Kidney (tissue), 14 donors: ENCODE results near the gene HTR3A. TPM values are rescaled to one million over a fixed set of nuclear protein-coding genes. Genes with fewer than 3 reads are reported as not detected.

Experiments
- DNase-seq, 5 donors: peaks; one replicate each; pipeline ENCODE4 v3.0.0-alpha.2; 2013 to 2020
- FAIRE-seq: peaks from 2 replicates; lab custom pipeline; 2012; peaks lifted over from hg19 to GRCh38; lab: Jason Lieb, UNC
- H3K27ac ChIP-seq, 2 donors: one replicate each; pipeline ENCODE4 v1.7.0; 2013; ENCODE audit warnings: low read depth in 2 of 2, low read length in 2 of 2, inconsistent platforms in 1 of 2
- H3K27me3 ChIP-seq: one replicate; pipeline ENCODE4 v1.7.1; 2013; ENCODE audit warnings: low read length, inconsistent platforms; ENCODE audit not compliant: control insufficient read depth, insufficient read depth
- H3K36me3 ChIP-seq, 3 donors: one replicate each; pipeline versions ENCODE4 v1.7.0 to v1.7.1; 2013; ENCODE audit warnings: low read length in 3 of 3, control low read depth in 1 of 3, inconsistent platforms in 1 of 3; ENCODE audit not compliant: insufficient read depth in 3 of 3, control insufficient read depth in 2 of 3
- H3K4me1 ChIP-seq, 3 donors: one replicate each; pipeline versions ENCODE4 v1.7.0 to v1.7.1; 2013; ENCODE audit warnings: low read length in 3 of 3, inconsistent platforms in 1 of 3, low read depth in 1 of 3; ENCODE audit not compliant: control insufficient read depth in 2 of 3, insufficient read depth in 2 of 3
- H3K4me3 ChIP-seq, 3 donors: one replicate each; pipeline versions ENCODE4 v1.7.0 to v1.8.1; 2013; ENCODE audit warnings: low read length in 3 of 3, control low read depth in 1 of 3, inconsistent platforms in 1 of 3
- H3K9ac ChIP-seq, 3 donors: one replicate each; pipeline versions ENCODE4 v1.7.0 to v1.7.1; 2013; ENCODE audit warnings: low read length in 3 of 3, control low read depth in 1 of 3, inconsistent platforms in 1 of 3
- H3K9me3 ChIP-seq, 3 donors: one replicate each; pipeline versions ENCODE4 v1.7.0 to v1.7.1; 2013; ENCODE audit warnings: low read length in 3 of 3, control low read depth in 1 of 3, inconsistent platforms in 1 of 3; ENCODE audit not compliant: control insufficient read depth in 2 of 3, insufficient read depth in 1 of 3
- CTCF ChIP-seq: IDR thresholded peaks from 3 replicates; pipeline ENCODE4 v1.5.1; 2012; ENCODE audit warnings: mild to moderate bottlenecking, moderate library complexity, borderline replicate concordance; ENCODE audit not compliant: insufficient read depth; ENCODE audit errors: extremely low read depth
- intact Hi-C: fragments of 100-400 bp; cut with DNase I; formaldehyde crosslinking; loops from one replicate; pipeline ENCODE4 v1.11.1; 2022
- polyA plus RNA-seq: library from polyadenylated mRNA; stranded (reverse); fragments of 350-450 nt; fragmentation: Illumina TruSeq; extraction: RNeasy Lipid Tissue Mini Kit (QIAGEN cat#74804); gene quantifications from one replicate; pipeline ENCODE4 v1.2.3, GENCODE V29; 2014; ENCODE audit warnings: low read depth, low replicate concordance; ENCODE audit not compliant: insufficient read depth
- total RNA-seq: library from RNA; stranded (reverse); fragmentation: NEBNext Ultra II Directional; extraction: Animal tissue kit (Norgen Biotek cat#: 25700); gene quantifications from one replicate; pipeline ENCODE4 v1.2.1, GENCODE V29; 2021
- donor health status: control.
- donor health status: control.
- donor health status: control.
- donor health status: control.
- donor health status: control.
- donor health status: DM: yes; HTN: yes; CAD: no.
- donor health status: Normal renal cell carcinoma (clear cell type).

Gene HTR3A
- total and polyA plus RNA-seq, 2 donors from 2014 or later, result 1.1 TPM; not detected in 1

- TF ChIP-seq CTCF, result no peak
- intact Hi-C loops, result no loop called here
- H3K4me1 ChIP-seq, result no peaks in the 10 kb centered on the region
- H3K36me3 ChIP-seq, result no peaks in the 10 kb centered on the region
- FAIRE-seq (no peak), DNase-seq (no peak)
- H3K9me3 ChIP-seq, result no peaks in the 10 kb centered on the region
- no peak overlapping the region for H3K4me3 ChIP-seq
- no peaks in the 10 kb centered on the region for H3K27me3 ChIP-seq
- no peak overlapping the region for H3K9ac ChIP-seq
- H3K27ac ChIP-seq, result no peak overlapping the region
Measured at GRCh38 chr11:114016986-114017385, 42.1 kb downstream of the HTR3A start.

GRCh38 chr11:114017723-114018122 is 42.8 kb downstream of the HTR3A start:
- Histone ChIP-seq H3K27ac (no peak overlapping the region), H3K9me3 (no peaks in the 10 kb centered on the region), H3K4me1 (no peaks in the 10 kb centered on the region), H3K36me3 (no peaks in the 10 kb centered on the region), H3K27me3 (no peaks in the 10 kb centered on the region), H3K9ac (no peak overlapping the region), H3K4me3 (no peak overlapping the region)
- intact Hi-C loops, result no loop called here
- no peak for DNase-seq
- no peak for FAIRE-seq
- no peak for TF ChIP-seq CTCF

DNA sequence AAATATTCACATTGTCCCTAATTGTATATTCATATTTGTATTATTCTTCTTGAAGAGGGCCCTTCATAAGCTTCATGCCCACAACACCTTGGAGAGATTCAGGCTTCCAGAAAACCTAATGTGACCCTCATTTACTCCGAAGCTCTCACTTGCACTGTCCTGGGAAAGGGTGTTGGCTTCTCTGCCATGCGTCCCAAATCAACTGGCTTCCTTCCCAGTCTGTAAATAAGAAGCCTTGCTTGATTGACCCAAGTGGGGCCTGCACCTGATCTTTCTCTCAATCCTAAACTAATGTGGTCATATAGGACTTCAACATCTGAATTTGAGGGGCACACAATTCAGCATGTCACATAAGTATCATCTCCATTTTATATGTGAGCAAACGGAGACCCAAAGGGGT is 44.1 kb downstream of the HTR3A start:
- TF ChIP-seq CTCF, result no peak
- no peak overlapping the region for H3K4me3 ChIP-seq
- H3K27ac ChIP-seq, result no peak overlapping the region
- intact Hi-C loops, result no loop called here
- no peaks in the 10 kb centered on the region for H3K36me3 ChIP-seq
- no peaks in the 10 kb centered on the region for H3K27me3 ChIP-seq
- no peaks in the 10 kb centered on the region for H3K9me3 ChIP-seq
- FAIRE-seq (no peak), DNase-seq (no peak)
- no peak overlapping the region for H3K9ac ChIP-seq
- H3K4me1 ChIP-seq, result no peaks in the 10 kb centered on the region

DNA sequence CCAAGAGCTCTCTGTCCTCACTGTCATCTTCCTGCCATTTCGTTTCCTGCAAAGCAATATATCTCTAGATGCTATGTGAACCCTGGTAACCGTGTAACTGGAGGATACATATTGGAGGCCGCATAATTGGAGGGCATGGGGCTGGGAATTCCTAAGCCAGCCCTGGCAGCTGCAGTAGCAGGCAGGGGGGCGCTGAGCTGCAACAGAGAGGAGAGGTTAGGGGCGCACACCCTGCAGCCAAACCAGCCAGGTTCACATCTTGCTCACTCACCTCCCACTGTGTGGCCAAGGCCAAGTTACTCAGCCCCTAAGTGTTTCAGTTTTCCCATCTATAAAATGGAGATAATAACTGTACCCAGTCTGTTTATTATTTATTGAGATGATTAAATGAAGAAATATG is 44.7 kb downstream of the HTR3A start:
- H3K27me3 ChIP-seq, result no peaks in the 10 kb centered on the region
- no peak for TF ChIP-seq CTCF
- no peaks in the 10 kb centered on the region for H3K9me3 ChIP-seq
- no peak overlapping the region for H3K4me3 ChIP-seq
- no peaks in the 10 kb centered on the region for H3K4me1 ChIP-seq
- no peak overlapping the region for H3K27ac ChIP-seq
- no peak for DNase-seq
- FAIRE-seq, result no peak
- no peaks in the 10 kb centered on the region for H3K36me3 ChIP-seq
- no peak overlapping the region for H3K9ac ChIP-seq
- intact Hi-C loops, result no loop called here
